GM19240 (cell line): ENCODE results near the gene FGF14.

ENCODE experiments used
- DNase-seq: peaks from one replicate; pipeline ENCODE4 v3.0.0; 2011; ENCODE audit warnings: low spot score; ENCODE audit not compliant: insufficient read length

Gene FGF14

DNA sequence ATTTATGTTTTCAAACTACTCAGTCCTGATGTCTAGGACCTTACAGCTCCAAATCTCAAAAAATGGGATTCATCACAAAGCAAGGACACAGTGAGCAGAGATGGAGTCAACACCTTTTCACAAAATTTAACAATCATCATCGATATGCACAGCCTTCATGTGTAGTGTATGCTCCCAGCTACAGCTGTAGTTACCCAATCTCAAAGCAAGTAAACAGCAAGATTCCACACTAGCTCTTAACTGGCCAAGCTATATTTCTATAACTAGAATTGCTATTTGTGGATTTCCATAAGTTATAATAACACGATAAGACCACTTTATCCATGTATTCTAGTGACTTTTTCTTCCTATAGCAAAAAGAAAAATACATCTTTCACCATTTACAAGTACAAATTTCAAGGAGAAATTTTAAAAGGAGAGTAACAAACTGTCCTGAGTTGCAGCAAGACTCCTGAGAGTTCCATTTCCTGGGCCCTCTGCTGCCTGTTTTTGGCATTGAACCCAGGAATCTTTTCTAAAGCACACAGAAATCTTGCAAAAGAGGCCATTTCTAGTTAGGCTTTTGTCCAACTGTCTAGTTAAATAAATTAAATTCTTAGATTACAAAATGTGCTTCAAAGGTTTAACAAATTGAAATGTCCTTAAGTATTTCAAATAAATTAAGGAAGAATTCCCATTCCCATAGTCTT is 460.6 kb downstream of the FGF14 start:
- DNase-seq, result no peak

- DNase-seq, result no peak
These were observed 462.5 kb downstream of the FGF14 start for GRCh38 chr13:101939370-101939769.

DNA sequence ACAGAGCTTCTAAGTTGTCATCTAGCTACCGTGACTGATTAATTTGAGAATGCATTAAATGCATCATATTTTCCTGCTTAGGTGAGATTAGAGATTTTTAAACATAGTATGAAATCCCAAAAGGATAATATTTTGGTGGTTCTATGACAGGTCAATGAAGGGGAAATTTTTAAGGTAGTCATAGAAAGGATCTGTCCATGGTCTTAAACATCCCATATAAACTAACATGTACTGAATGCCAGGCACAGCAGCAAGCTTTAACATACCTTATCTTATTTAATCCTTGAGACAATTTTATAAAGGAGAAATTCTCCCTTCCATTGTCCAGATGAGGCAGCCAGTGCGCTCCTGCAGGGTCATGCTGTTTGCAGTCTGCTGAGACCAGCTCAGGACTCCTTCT is 466.0 kb downstream of the FGF14 start:
- DNase-seq, result no peak

DNA sequence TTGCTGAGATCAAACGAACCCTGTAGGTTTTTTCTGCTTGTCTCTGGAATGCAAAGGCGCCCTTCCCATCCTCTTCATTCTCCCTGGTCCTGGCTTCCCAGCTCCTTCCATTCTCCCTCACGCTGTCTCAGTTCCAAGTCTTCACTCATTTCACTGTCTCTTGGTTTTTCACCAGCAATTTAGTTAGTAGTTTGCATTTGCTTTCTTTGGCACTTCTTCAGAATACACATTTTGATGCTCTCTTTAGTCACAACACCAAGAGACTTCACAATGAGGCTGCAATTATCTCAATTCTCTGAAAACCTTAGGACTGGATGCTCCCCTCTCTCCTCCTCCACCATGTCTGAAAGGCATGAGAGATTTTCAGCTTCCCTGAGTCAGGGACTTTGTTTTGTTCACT is 470.7 kb downstream of the FGF14 start:
- DNase-seq, result no peak

GRCh38 chr13:101930331-101930730 is 471.5 kb downstream of the FGF14 start:
- DNase-seq, result no peak

GRCh38 chr13:101925731-101926130 is 476.1 kb downstream of the FGF14 start:
- DNase-seq, result no peak

DNA sequence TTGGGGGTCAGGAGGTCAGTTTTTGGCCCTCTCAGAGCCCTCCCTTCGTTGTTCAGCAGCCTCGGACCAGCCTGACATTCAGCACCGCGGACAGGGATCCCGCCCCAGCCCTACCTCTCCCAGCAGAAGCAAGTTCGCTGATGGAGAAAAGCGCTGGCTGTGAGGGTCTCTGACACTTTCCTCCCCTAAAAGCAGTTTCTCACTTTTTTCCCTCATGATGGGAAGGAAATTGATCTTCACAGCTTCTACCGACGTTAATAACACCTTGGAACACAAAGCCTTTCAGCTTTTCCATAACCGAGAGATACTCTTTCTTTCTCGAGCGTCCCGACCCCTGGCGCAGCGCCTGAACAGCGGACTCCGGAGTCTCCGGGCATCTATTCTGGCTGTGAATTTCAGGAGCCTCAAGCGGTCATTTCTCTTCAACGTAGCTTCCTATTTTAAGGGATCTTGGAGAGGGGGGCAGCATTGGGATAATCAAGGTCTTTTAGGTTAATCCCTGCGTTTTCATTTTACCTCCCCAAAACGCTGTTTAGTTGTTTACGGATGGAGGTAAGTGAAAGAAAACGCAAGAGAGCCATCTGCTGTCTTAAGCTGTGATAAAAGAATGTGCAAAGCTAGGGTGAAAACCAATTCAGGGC is 482.2 kb downstream of the FGF14 start:
- DNase-seq, result no peak

GRCh38 chr13:101917833-101918661 is 483.8 kb downstream of the FGF14 start:
- DNase-seq, result no peak

- DNase-seq, result no peak
These were observed 484.4 kb downstream of the FGF14 start for GRCh38 chr13:101917475-101917810.

- DNase-seq, result no peak
These were observed 484.9 kb downstream of the FGF14 start for GRCh38 chr13:101916775-101917474.

DNA sequence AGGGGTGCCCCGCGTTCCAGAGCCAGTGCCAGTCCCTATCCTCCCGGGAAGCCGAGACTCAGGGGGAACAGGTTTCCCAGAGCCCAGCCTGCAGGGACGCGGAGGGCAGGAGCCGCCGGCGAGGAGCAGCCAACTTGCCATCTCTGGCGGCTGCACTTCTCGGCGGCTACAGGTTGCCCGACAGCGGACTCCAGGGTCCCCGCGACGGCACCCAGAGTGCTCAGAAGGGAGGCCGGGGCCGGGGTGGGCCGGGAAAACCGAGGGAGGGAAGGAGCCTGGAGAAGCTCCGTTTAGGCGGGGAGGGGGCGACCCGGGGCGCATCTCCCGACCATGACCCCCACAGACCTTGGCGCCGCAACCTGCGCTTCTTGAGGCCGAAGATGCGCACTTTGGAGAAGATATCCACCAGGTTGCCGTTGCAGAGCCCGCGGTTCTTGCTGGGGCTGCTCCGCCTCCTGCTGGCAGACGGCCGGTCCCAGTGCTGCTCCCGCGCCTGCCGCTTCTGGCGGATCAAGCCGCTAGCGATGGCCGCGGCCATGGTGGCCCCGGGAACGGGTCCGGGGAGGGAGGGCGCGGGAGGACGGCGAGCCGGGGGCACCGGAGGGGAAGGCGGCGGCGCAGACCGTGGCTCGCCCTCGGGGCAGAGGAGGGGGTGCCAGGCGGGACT is 485.6 kb downstream of the FGF14 start:
- DNase-seq, result no peak

DNA sequence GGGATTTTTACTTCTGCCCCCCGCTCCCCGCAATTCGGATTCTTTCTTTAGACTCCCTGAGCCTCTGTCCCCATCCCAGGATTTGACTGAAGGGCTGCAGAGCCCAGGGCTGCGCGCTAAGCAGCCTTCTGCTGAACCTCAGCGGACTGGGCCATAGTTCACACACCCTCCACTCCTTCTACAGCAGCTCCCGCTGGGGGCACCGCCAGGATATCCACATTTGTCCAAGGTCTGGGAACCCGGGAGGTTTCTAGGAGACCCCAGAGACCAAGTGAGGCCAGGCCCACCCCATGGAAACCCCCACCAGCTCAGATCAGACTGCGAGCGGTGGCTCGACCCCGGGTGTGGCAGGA is 486.1 kb downstream of the FGF14 start:
- DNase-seq, result no peak

- DNase-seq, result no peak
These were observed 486.5 kb downstream of the FGF14 start for GRCh38 chr13:101915331-101915730.

- DNase-seq, result no peak
These were observed 490.1 kb downstream of the FGF14 start for GRCh38 chr13:101911752-101912151.

DNA sequence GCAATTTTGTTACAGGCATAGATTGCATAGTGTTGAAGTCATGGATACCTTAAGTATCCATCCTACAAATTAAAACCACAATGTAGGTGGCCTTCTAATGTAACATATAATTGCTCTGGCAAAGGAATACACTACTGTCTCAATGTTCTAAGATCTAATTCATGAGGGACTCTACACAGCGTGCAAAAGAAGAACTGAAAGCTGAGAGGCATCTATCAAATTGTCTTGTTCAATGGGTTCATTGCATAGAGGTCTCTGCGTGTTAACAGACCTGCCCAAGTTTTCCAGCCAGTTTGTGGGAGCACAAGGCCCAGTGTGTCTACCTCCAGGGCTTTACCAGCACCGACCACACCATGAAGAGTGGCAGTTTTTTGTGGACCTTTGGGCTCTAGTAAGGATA is 498.0 kb downstream of the FGF14 start:
- DNase-seq, result no peak

DNA sequence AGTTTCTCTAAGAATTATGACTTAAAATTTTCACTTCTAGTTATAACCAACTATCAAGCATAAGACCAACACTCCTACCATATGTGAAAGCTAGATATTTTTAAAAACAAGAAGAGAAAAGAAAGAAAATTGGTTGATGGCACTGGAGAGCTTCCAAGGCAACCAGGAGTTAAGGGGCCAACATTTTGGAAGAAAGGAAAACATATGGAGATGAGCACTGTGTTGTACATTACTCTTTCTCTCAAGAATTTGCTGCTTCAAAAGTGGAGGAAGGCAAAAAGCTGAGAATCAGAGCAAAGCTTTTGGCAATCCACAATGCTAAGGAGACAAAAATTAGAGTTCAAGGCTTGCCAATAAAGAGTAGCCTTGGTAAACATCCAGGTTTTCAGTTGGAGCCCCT is 503.2 kb downstream of the FGF14 start:
- DNase-seq, result no peak

DNA sequence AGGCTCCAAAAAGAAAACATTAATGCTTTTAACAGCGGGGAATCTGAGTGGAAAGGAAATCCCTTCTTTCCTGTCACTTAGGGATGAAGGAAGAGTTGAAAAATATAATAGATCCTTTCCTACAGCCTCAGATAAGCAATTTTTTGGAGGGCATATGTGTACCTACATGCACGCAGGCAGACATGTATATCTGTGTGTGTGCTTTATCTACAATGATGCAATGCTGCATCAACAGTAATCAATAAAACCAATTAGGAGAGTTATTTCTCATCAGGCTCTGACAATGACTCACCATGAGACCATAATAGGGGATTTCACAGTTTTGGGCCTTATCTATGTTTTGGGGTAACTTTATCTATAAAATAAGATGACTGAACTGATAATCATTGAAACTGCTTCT is 505.3 kb downstream of the FGF14 start:
- no peak for DNase-seq

GRCh38 chr13:101893021-101893420 is 508.8 kb downstream of the FGF14 start:
- DNase-seq, result no peak

DNA sequence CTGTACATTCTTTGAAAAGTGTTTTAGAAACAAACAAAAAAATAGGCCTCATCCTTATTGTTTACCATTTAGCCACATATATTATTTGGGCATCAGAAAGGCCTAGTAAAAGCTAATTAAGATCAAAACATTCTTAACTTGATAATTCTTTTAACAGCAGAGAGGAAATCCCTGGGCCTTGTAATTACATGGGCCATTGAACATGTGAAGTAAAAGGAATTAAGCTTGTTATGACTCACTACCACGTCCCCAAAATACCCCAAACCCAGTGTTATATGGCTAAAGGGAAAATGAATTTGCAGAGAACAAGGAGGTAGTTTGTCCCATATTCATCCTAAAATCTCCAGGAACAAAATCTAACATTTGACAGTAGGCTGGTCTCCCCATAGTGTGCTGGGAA is 509.6 kb downstream of the FGF14 start:
- no peak for DNase-seq

DNA sequence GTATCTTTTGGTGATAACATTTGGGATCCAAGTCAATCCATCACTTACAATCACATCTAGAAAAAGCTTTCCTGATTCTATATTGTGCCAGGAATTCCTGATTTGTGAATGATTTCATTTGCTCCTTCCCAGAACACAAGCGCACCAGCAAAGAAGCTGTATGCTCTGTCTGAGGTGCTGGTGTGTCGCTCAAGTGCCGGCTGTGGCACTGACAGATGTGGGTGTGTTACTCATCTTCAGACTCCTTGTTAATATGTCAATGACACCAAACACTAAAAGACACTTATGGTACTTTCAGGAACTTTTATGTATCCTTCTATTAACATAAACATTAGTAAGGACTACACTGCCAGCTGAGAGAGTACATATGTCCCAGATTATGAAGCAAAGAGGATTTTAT is 520.3 kb downstream of the FGF14 start:
- no peak for DNase-seq

DNA sequence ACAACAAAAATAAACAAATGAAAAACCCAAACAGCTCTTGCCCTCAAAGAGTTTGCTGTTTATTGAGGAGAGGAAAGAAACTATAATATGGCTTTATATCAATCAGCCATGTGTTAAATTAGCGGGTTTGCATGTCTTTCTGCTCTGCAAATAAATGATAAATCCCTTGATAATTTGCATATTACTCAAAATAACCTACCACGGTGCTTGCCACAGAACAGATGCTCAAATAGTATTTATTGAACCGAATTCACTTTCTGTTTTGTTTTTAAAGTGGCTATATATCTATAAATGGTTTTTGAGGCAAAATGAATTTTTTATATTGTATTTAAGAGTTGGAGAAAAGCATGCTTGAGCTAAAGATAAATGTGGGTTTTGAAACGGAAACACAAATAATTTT is 521.3 kb downstream of the FGF14 start:
- no peak for DNase-seq

DNA sequence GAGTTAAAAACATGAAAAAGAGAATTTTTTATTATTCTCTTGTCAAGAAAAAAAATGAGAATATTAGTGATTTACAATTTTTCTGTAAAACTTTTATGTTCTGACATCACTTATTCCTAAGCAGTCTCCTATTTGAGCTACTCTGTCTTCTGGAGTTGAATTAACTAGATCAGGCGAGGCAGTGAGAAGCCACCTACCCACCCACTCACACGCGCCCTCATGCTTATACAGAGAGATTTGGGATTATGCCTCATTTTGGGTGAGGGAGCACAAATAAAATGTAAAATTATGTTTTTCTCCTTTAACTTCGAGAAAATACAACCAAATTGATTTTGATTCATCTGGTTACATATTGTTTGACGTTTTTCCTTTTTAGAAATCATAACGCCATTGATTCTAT is 524.9 kb downstream of the FGF14 start:
- no peak for DNase-seq
